GM12878 (cell line): Measurements from ENCODE around the gene METTL15. TPM values are rescaled to one million over a fixed set of nuclear protein-coding genes. Genes with fewer than 3 reads are reported as not detected.

Experiments
- ATAC-seq: fragments of 200-7000 bp; cut with Tn5 transposase; 3 replicates; pipeline ENCODE4 v1.9.1; 2020; ENCODE audit warnings: mild to moderate bottlenecking, moderate library complexity
- BruUV-seq: library from RNA; stranded (reverse); fragments of 400-500 nt; replicated peaks from 2 replicates; lab custom pipeline; 2021; lab: Mats Ljungman, UMichigan
- CTCF ChIA-PET: fragments of 300-600 bp; sonication (Branson Sonifier 250); formaldehyde crosslinking; extraction: SDS; loops from one replicate; lab custom pipeline; 2021; ENCODE audit warnings: inconsistent platforms; lab: Yijun Ruan, JAX
- POLR2A ChIA-PET: fragments of 350-600 bp; formaldehyde crosslinking; extraction: SDS; loops from one replicate; lab custom pipeline; 2021; ENCODE audit warnings: inconsistent platforms; lab: Charles Lee
- RAD21 ChIA-PET: fragments of 300-600 bp; sonication (Branson Sonifier 250); formaldehyde crosslinking; loops from one replicate; lab custom pipeline; 2023; ENCODE audit warnings: antibody characterized with exemption; ENCODE audit not compliant: unreplicated experiment; lab: Charles Lee
- SMC1A ChIA-PET: fragments of 300-600 bp; sonication (Branson Sonifier 250); formaldehyde crosslinking; loops from one replicate; lab custom pipeline; 2023; ENCODE audit not compliant: unreplicated experiment, uncharacterized antibody; lab: Charles Lee
- DNase-seq: peaks from one replicate; pipeline ENCODE4 v3.0.0-alpha.2; 2011; ENCODE audit warnings: low read depth, low spot score
- FAIRE-seq: peaks from 3 replicates; lab custom pipeline; 2011; peaks lifted over from hg19 to GRCh38; lab: Jason Lieb, UNC
- H2AFZ ChIP-seq: 2 replicates; pipeline ENCODE4 v1.6.0; 2011; ENCODE audit warnings: low read depth, low read length, control low read depth; ENCODE audit not compliant: control insufficient read depth
- H3K27ac ChIP-seq: 2 replicates; pipeline ENCODE4 v1.5.1; 2011; ENCODE audit warnings: control low read depth; ENCODE audit not compliant: control insufficient read depth, insufficient read depth
- H3K27me3 ChIP-seq, 2 experiments: replicated peaks in 1 of 2; 2 replicates each; pipeline versions ENCODE4 v1.6.0 to v1.6.1; 2011; ENCODE audit warnings: low read length in 1 of 2; ENCODE audit not compliant: control insufficient read depth in 2 of 2, insufficient read depth in 2 of 2
- H3K36me3 ChIP-seq, 2 experiments: 2 replicates each; pipeline ENCODE4 v1.5.1; 2011; ENCODE audit warnings: low read length in 1 of 2; ENCODE audit not compliant: control insufficient read depth in 2 of 2, insufficient read depth in 2 of 2
- H3K4me1 ChIP-seq: 2 replicates; pipeline ENCODE4 v1.6.1; 2011; ENCODE audit warnings: mild to moderate bottlenecking, low read length, moderate library complexity, mixed read lengths; ENCODE audit not compliant: control insufficient read depth, insufficient read depth
- H3K4me2 ChIP-seq: 2 replicates; pipeline ENCODE4 v1.6.0; 2011; ENCODE audit warnings: control low read depth; ENCODE audit not compliant: control insufficient read depth, insufficient read depth
- H3K4me3 ChIP-seq: fragments of 200-600 bp; sonication (generic); 2 replicates; pipeline ENCODE4 v1.5.1; 2016
- H3K79me2 ChIP-seq: 2 replicates; pipeline ENCODE4 v1.6.0; 2011; ENCODE audit warnings: low read length; ENCODE audit not compliant: control insufficient read depth, insufficient read depth
- H3K9ac ChIP-seq: 2 replicates; pipeline ENCODE4 v1.8.0; 2011; ENCODE audit warnings: low read length, control low read depth, mixed read lengths; ENCODE audit not compliant: control insufficient read depth, insufficient read depth
- H3K9me3 ChIP-seq: replicated peaks from 3 replicates; pipeline ENCODE4 v1.5.1; 2011; ENCODE audit warnings: mild to moderate bottlenecking, low read length; ENCODE audit not compliant: control insufficient read depth, insufficient read depth
- H4K20me1 ChIP-seq: 2 replicates; pipeline ENCODE4 v1.6.0; 2011; ENCODE audit not compliant: control insufficient read depth, insufficient read depth
- BCL3 ChIP-seq: IDR thresholded peaks from 2 replicates; pipeline ENCODE4 v1.6.1; 2011; ENCODE audit warnings: borderline replicate concordance, low read depth, mild to moderate bottlenecking, moderate library complexity, low read length; ENCODE audit not compliant: insufficient read depth, poor library complexity, severe bottlenecking
- DPF2 ChIP-seq: fragments of 450-650 bp; IDR thresholded peaks from 2 replicates; pipeline ENCODE4 v1.6.1; 2017; ENCODE audit warnings: mild to moderate bottlenecking
- E2F8 ChIP-seq: fragments of 450-650 bp; IDR thresholded peaks from 2 replicates; pipeline ENCODE4 v1.6.1; 2018; ENCODE audit warnings: mild to moderate bottlenecking, low read depth, moderate library complexity; ENCODE audit not compliant: partially characterized antibody
- GABPA ChIP-seq: IDR thresholded peaks from 2 replicates; pipeline ENCODE4 v1.6.1; 2014; ENCODE audit warnings: antibody characterized with exemption, low read depth, mild to moderate bottlenecking, inconsistent platforms
- HDGF ChIP-seq: fragments of 450-650 bp; IDR thresholded peaks from 2 replicates; pipeline ENCODE4 v1.6.1; 2016; ENCODE audit warnings: antibody characterized with exemption
- JUND ChIP-seq: IDR thresholded peaks from 2 replicates; pipeline ENCODE4 v1.6.1; 2012; ENCODE audit warnings: low read depth, mild to moderate bottlenecking, low read length, improper control_type of control experiment, moderate library complexity
- NR2C2 ChIP-seq: IDR thresholded peaks from 2 replicates; pipeline ENCODE4 v1.6.1; 2011; ENCODE audit warnings: borderline replicate concordance, low read depth; ENCODE audit not compliant: control insufficient read depth, insufficient read length
- RUNX3 ChIP-seq: IDR thresholded peaks from 2 replicates; pipeline ENCODE4 v1.6.1; 2012; ENCODE audit warnings: low read length, inconsistent platforms
- SKIL ChIP-seq: fragments of 450-650 bp; IDR thresholded peaks from 2 replicates; pipeline ENCODE4 v1.6.1; 2017; ENCODE audit warnings: mild to moderate bottlenecking, low read depth, inconsistent platforms; ENCODE audit not compliant: poor library complexity, severe bottlenecking
- SP1 ChIP-seq: IDR thresholded peaks from one replicate; pipeline ENCODE4 v1.6.1; 2011; ENCODE audit warnings: low read depth, low read length
- SRF ChIP-seq, 2 experiments: IDR thresholded peaks; 2 replicates each; pipeline ENCODE4 v1.6.1; 2011; ENCODE audit warnings: low read depth in 2 of 2, low read length in 2 of 2, mild to moderate bottlenecking in 1 of 2, moderate library complexity in 1 of 2
- YY1 ChIP-seq: IDR thresholded peaks from 2 replicates; pipeline ENCODE4 v1.6.1; 2011; ENCODE audit warnings: low read depth, mild to moderate bottlenecking, low read length
- ZBED1 ChIP-seq: IDR thresholded peaks from 2 replicates; pipeline ENCODE4 v1.6.1; 2016; ENCODE audit warnings: borderline replicate concordance
- WGBS: methylation state at CpG from one replicate; pipeline ENCODE4 v1.1.6; 2016; ENCODE audit warnings: low lambda C conversion rate; ENCODE audit not compliant: insufficient replicate concordance, insufficient coverage; ENCODE audit errors: missing lambda C conversion rate; 5-methylcytosine and 5-hydroxymethylcytosine counted together
- in situ Hi-C: fragments of 300-500 bp; cut with MboI; formaldehyde crosslinking; loops from 9 replicates; pipeline ENCODE4 v1.14.3; 2018; ENCODE audit warnings: mixed read lengths
- intact Hi-C: fragments of 100-400 bp; cut with micrococcal nuclease; formaldehyde crosslinking; loops from one replicate; pipeline ENCODE4 v1.14.2; 2022; ENCODE audit not compliant: unreplicated experiment
- polyA plus RNA-seq, 11 experiments: library from polyadenylated mRNA; depleted of rRNA in 4 of 11; unstranded in 6 of 11; stranded (reverse) in 5 of 11; fragments of >200 nt; fragmentation: Nextera tagmentation in 4 of 11; fragmentation: Illumina TruSeq in 1 of 11; extraction: Ambion mirVana in 4 of 11; extraction: Trizol in 1 of 11; gene quantifications; 1 replicate in 1 of 11; 2 replicates in 10 of 11; pipeline versions ENCODE4 v1.2.1 to v1.2.3, GENCODE V29; 2011 to 2016; ENCODE audit warnings: inconsistent platforms in 2 of 11, missing spikeins in 2 of 11, low read depth in 1 of 11
- total RNA-seq, 4 experiments: library from RNA; depleted of rRNA in 3 of 4; stranded (reverse); fragments of >200 nt in 3 of 4; fragmentation: Illumina TruSeq in 1 of 4; extraction: Trizol in 1 of 4; gene quantifications; 2 replicates each; pipeline versions ENCODE4 v1.2.1 to v1.2.3, GENCODE V29; 2013 to 2021

METTL15 gene
- total and polyA plus RNA-seq, 10 of the 15 experiments (the other 5 are each of a cell fraction or from before 2014, with no cell fraction given): 7.9 to 16.9 (median 14.4) TPM

- peaks cover 2% of the 10 kb centered on the region for H3K79me2 ChIP-seq
- ATAC-seq (no peak; the same call in 1 of the 3 replicates), FAIRE-seq (no peak), DNase-seq (no peak)
- no peaks in the 10 kb centered on the region; the same call in 2 of the 3 replicates for H3K9me3 ChIP-seq
- H2AFZ ChIP-seq: no peak overlapping the region
- intact Hi-C loops: no loop called here
- no peak overlapping the region for H3K9ac ChIP-seq
- H4K20me1 ChIP-seq: no peaks in the 10 kb centered on the region
- SMC1A ChIA-PET: interaction anchor here (1.3 to 1.5 kb wide), 3 partner anchors 9 to 281 kb away, joined by 3 to 4 read pairs (median 3); no protein-coding TSS in a partner anchor
- BruUV-seq: no TSS peak
- CTCF ChIA-PET: no interaction called here
- 75% methylated on average over 3 of the region's 3 CpGs for WGBS
- no peak overlapping the region for H3K27ac ChIP-seq
- no peak for TF ChIP-seq SP1
- TF ChIP-seq GABPA: no peak
- no peak for TF ChIP-seq DPF2
- no peak for TF ChIP-seq RUNX3
- TF ChIP-seq SRF (IDR thresholded peaks at IDR 0.05; ENCODE audit: low read depth in 2 of 2, low read length in 2 of 2): no peak
- TF ChIP-seq SKIL: no peak
- no peak for TF ChIP-seq JUND
- TF ChIP-seq E2F8: no peak
- no peak for TF ChIP-seq HDGF
- no peak for TF ChIP-seq NR2C2
- no peak for TF ChIP-seq YY1
- TF ChIP-seq ZBED1: no peak
- TF ChIP-seq BCL3: no peak
- no peaks in the 10 kb centered on the region; a peak in 1 of 4 replicates for H3K36me3 ChIP-seq
- POLR2A ChIA-PET: no interaction called here
- in situ Hi-C loops: no loop called here
- no peaks in the 10 kb centered on the region for H3K4me1 ChIP-seq
- RAD21 ChIA-PET: no interaction called here
- H3K27me3 ChIP-seq: no peaks in the 10 kb centered on the region
- H3K4me3 ChIP-seq: no peak overlapping the region
- H3K4me2 ChIP-seq: no peak overlapping the region
These were observed 15.0 kb downstream of the METTL15 start for GRCh38 chr11:28123151-28123581.
